Heart right ventricle (tissue), 16 donors: ENCODE results near the gene TANK. TPM values are rescaled to one million over a fixed set of nuclear protein-coding genes. Genes with fewer than 3 reads are reported as not detected.
A peak's percentile ranks its signal among the peaks of the same experiment; 100 is the strongest.

Source experiments
- ATAC-seq, 8 donors: fragments of 200-7000 bp; cut with Tn5 transposase; one replicate each; pipeline ENCODE4 v1.9.1; 2020; ENCODE audit warnings: mild to moderate bottlenecking in 8 of 8, moderate library complexity in 8 of 8, moderate number of reproducible peaks in 1 of 8
- DNase-seq, 2 donors: peaks; one replicate each; pipeline ENCODE4 v3.0.0-alpha.2; 2020
- H3K27ac ChIP-seq, 10 donors: fragments of 200-600 bp; sonication (generic) in 2 of 10; one replicate each; pipeline versions ENCODE4 v1.5.0 to v1.8.0; 2020 to 2022; ENCODE audit warnings: mild to moderate bottlenecking in 3 of 10
- H3K27me3 ChIP-seq, 7 donors: fragments of 200-600 bp; one replicate each; pipeline ENCODE4 v1.8.0; 2021 to 2022; ENCODE audit warnings: mild to moderate bottlenecking in 2 of 7
- H3K36me3 ChIP-seq, 9 donors: fragments of 200-600 bp; sonication (generic) in 1 of 9; one replicate each; pipeline versions ENCODE4 v1.5.0 to v1.8.0; 2020 to 2022; ENCODE audit warnings: mild to moderate bottlenecking in 2 of 9
- H3K4me1 ChIP-seq, 9 donors: fragments of 200-600 bp; sonication (generic) in 1 of 9; one replicate each; pipeline versions ENCODE4 v1.5.0 to v1.8.0; 2020 to 2022; ENCODE audit warnings: mild to moderate bottlenecking in 4 of 9
- H3K4me3 ChIP-seq, 10 donors: fragments of 200-600 bp; sonication (generic) in 2 of 10; one replicate each; pipeline versions ENCODE4 v1.5.0 to v1.8.0; 2020 to 2022; ENCODE audit warnings: mild to moderate bottlenecking in 7 of 10, moderate library complexity in 2 of 10
- H3K9me3 ChIP-seq, 11 donors: fragments of 200-600 bp in 10 of 11; sonication (generic) in 2 of 11; one replicate each; pipeline versions ENCODE4 v1.5.0 to v1.8.0; 2013 to 2022; ENCODE audit warnings: mild to moderate bottlenecking in 2 of 11, control low read depth in 1 of 11, moderate library complexity in 1 of 11
- CTCF ChIP-seq, 9 donors: fragments of 200-600 bp; sonication (generic) in 2 of 9; IDR thresholded peaks; one replicate each; pipeline versions ENCODE4 v1.5.0 to v1.8.0; 2021 to 2022; ENCODE audit warnings: antibody characterized with exemption in 9 of 9, mild to moderate bottlenecking in 5 of 9, moderate library complexity in 1 of 9
- WGBS, 2 donors: extraction: QIAGEN DNeasy Blood & Tissue Kit; methylation state at CpG; one replicate each; pipeline ENCODE4 v1.1.7; 2013; ENCODE audit warnings: inconsistent platforms in 1 of 2; 5-methylcytosine and 5-hydroxymethylcytosine counted together
- intact Hi-C, 10 donors: fragments of 100-400 bp; cut with DNase I; formaldehyde crosslinking; loops; one replicate each; pipeline versions ENCODE4 v1.11.1 to v1.14.2; 2022
- polyA plus RNA-seq, 2 donors: library from polyadenylated mRNA; stranded (reverse); fragments of 200-250 nt; gene quantifications; one replicate each; pipeline ENCODE4 v1.2.3, GENCODE V29; 2013
- total RNA-seq, 10 donors: library from RNA; stranded (reverse); fragmentation: NEBNext Ultra II Directional in 3 of 10; extraction: Animal tissue kit (Norgen Biotek cat#: 25700) in 3 of 10; gene quantifications; one replicate each; pipeline versions ENCODE4 v1.2.1 to v1.2.4, GENCODE V29; 2021 to 2023
- donor health status: Arrhythmogenic right ventricular cardiomyopathy.
- donor health status: ischemic (EF 13 %, LVEDD 7.1; RV severe dilation, severe dysfunction).
- donor health status: healthy with polysubstance abuse.
- donor health status: DM: no; HTN: yes; CAD: no.
- donor health status: DM: no; HTN: no; CAD: no.
- donor health status: ischemic (EF 25% LVEDD 6.9; RV normal size, moderate dysfunction).
- donor health status: ischemic (EF 25% LVEDD 5.7; RV mildly dilated, moderate dysfunction).
- donor health status: healthy.
- donor health status: DM: yes; HTN: yes; CAD: no.
- donor health status: Ischemic cardiomyopathy.
- donor health status: ischemic (EF 35%, LVEDD 5.7; RV mildly dilated, moderate dysfunction).
- donor health status: nonischemic (EF 11% LVEDD 7.7; RV severe dilation, severe dysfunction).
- donor health status: DM: yes; HTN: yes; CAD: no.
- donor health status: PGD.
- donor health status: ischemic (EF 29% LVEDD 5.4; RV normal size, mild dysfunction).
- donor health status: nonischemic (EF 23%, LVEDD 6.1; RV moderate dilation, normal function).

TANK gene
- total and polyA plus RNA-seq, 12 donors: 20.4 to 39.7 (median 30.6) TPM

- no peak for TF ChIP-seq CTCF (IDR thresholded peaks at IDR 0.05)
- no peak for DNase-seq
- H3K27ac ChIP-seq: peak overlapping the region in 9 of 10 donors; percentile 82 to 97 (median 90)
- peaks cover 0 to 19% (median 4%) of the 10 kb centered on the region in 9 donors for H3K36me3 ChIP-seq
- no peaks in the 10 kb centered on the region for H3K27me3 ChIP-seq
- 25 to 31% methylated on average over 9 of the region's 9 CpGs for WGBS, 2 donors
- H3K4me1 ChIP-seq: peaks cover 2 to 45% (median 30%) of the 10 kb centered on the region in 9 donors
- peak overlapping the region in 9 of 10 donors; percentile 60 to 92 (median 82) for H3K4me3 ChIP-seq
- intact Hi-C loops: loop anchor here in 1 of 10 donors (2.0 kb wide), 1 partner anchor 149 kb away; the partner anchor contains the start of gene PSMD14
- H3K9me3 ChIP-seq: no peaks in the 10 kb centered on the region
- ATAC-seq: no peak
Measured at GRCh38 chr2:161159456-161160225, 587 bp upstream of the TANK start.

- Histone ChIP-seq H3K4me1 (peaks cover 2 to 61% (median 32%) of the 10 kb centered on the region in 9 donors), H3K27me3 (no peaks in the 10 kb centered on the region), H3K4me3 (peak overlapping the region; percentile 60 to 92 (median 82)), H3K9me3 (no peaks in the 10 kb centered on the region), H3K27ac (peak overlapping the region; percentile 80 to 97 (median 90)), H3K36me3 (peaks cover 0 to 23% (median 4%) of the 10 kb centered on the region in 9 donors)
- WGBS, 2 donors: 11 to 13% methylated on average over 13 of the region's 13 CpGs
- TF ChIP-seq CTCF (IDR thresholded peaks at IDR 0.05): no peak
- ATAC-seq (no peak), DNase-seq (no peak)
- intact Hi-C loops: no loop called here
Measured at GRCh38 chr2:161161074-161161706, 962 bp downstream of the TANK start.

- intact Hi-C loops: no loop called here
- no peaks in the 10 kb centered on the region for H3K9me3 ChIP-seq
- H3K27ac ChIP-seq: peak overlapping the region in 1 of 10 donors; percentile 64
- H3K36me3 ChIP-seq: peaks cover 0 to 23% (median 4%) of the 10 kb centered on the region in 9 donors
- H3K4me1 ChIP-seq: peaks cover 2 to 80% (median 32%) of the 10 kb centered on the region in 9 donors
- peak overlapping the region in 1 of 10 donors; percentile 17 for H3K4me3 ChIP-seq
- ATAC-seq (no peak), DNase-seq (no peak)
- 91 to 95% methylated on average over 2 of the region's 2 CpGs for WGBS, 2 donors
- TF ChIP-seq CTCF (IDR thresholded peaks at IDR 0.05): no peak
- no peaks in the 10 kb centered on the region for H3K27me3 ChIP-seq
Measured at GRCh38 chr2:161163440-161163839, 3.2 kb downstream of the TANK start.

- TF ChIP-seq CTCF (IDR thresholded peaks at IDR 0.05): no peak
- no peak for ATAC-seq
- DNase-seq: no peak
- H3K4me3 ChIP-seq: peak overlapping the region in 1 of 10 donors; percentile 17
- no peaks in the 10 kb centered on the region for H3K27me3 ChIP-seq
- 87 to 93% methylated on average over 6 of the region's 6 CpGs for whole genome bisulfite sequencing, 2 donors
- peaks cover 2 to 85% (median 32%) of the 10 kb centered on the region in 9 donors for H3K4me1 ChIP-seq
- intact Hi-C loops: no loop called here
- peak overlapping the region in 1 of 10 donors; percentile 64 for H3K27ac ChIP-seq
- H3K36me3 ChIP-seq: peaks cover 0 to 23% (median 4%) of the 10 kb centered on the region in 9 donors
- H3K9me3 ChIP-seq: no peaks in the 10 kb centered on the region
Measured at GRCh38 chr2:161164161-161164560, 3.9 kb downstream of the TANK start.
